ENCODE measurements around the gene KLHDC8B.

- TF ChIP-seq CTCF (IDR thresholded peaks at IDR 0.05): no peak
- no peak for TF ChIP-seq EP300 (IDR thresholded peaks at IDR 0.05)
- TF ChIP-seq POLR2AphosphoS5 (IDR thresholded peaks at IDR 0.05): no peak
These were observed 20.3 kb downstream of the KLHDC8B start for GRCh38 chr3:49191741-49192140.

Measured in upper lobe of left lung (tissue), 4 donors.